ENCODE results near the gene IGSF21. TPM values are rescaled to one million over a fixed set of nuclear protein-coding genes. Genes with fewer than 3 reads are reported as not detected.

IGSF21 gene
- total RNA-seq, 1 experiment from 2014 or later, result not detected

DNA sequence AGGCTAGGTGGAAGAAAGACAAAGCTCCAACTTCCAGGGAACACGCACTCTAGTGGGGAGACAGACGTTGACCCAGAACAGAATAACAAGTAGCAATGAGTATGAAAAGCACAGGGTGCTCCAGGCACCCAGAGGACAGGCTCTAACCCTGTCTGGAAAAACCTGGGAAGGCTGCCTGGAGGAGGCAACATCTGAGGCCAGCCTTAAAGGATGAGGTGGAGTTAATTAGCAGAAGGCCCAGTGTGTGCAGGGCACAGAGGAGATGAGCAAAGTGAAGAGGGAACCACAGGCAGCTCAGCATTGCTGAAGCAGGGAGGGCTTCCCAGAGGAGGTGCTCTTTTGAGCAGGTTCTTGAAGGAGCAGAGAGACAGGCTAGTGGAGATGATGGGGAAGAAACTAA is 246.4 kb downstream of the IGSF21 start:
- BruUV-seq (replicated peaks), result no TSS peak
- no peak overlapping the region for H3K4me3 Mint-ChIP-seq (ENCODE audit: low read depth, unreplicated experiment)
- peaks cover 81% of the 10 kb centered on the region for H3K27me3 Mint-ChIP-seq (ENCODE audit: unreplicated experiment)
- no peaks in the 10 kb centered on the region for H3K4me1 Mint-ChIP-seq (ENCODE audit: low read depth, unreplicated experiment)
- CTCF ChIA-PET, result no interaction called here
- no peaks in the 10 kb centered on the region for H3K36me3 Mint-ChIP-seq (ENCODE audit: insufficient read depth, unreplicated experiment)
- intact Hi-C loops (cut with micrococcal nuclease; ENCODE audit: unreplicated experiment), result no loop called here
- TF ChIP-seq, protein P1, sequence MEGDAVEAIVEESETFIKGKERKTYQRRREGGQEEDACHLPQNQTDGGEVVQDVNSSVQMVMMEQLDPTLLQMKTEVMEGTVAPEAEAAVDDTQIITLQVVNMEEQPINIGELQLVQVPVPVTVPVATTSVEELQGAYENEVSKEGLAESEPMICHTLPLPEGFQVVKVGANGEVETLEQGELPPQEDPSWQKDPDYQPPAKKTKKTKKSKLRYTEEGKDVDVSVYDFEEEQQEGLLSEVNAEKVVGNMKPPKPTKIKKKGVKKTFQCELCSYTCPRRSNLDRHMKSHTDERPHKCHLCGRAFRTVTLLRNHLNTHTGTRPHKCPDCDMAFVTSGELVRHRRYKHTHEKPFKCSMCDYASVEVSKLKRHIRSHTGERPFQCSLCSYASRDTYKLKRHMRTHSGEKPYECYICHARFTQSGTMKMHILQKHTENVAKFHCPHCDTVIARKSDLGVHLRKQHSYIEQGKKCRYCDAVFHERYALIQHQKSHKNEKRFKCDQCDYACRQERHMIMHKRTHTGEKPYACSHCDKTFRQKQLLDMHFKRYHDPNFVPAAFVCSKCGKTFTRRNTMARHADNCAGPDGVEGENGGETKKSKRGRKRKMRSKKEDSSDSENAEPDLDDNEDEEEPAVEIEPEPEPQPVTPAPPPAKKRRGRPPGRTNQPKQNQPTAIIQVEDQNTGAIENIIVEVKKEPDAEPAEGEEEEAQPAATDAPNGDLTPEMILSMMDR (IDR thresholded peaks at IDR 0.05; ENCODE audit: unreplicated experiment), result no peak
- H3K9me3 Mint-ChIP-seq (ENCODE audit: low read depth, unreplicated experiment), result no peaks in the 10 kb centered on the region
- DNase-seq, result no peak
- no peak overlapping the region for H3K27ac Mint-ChIP-seq (ENCODE audit: unreplicated experiment)

DNA sequence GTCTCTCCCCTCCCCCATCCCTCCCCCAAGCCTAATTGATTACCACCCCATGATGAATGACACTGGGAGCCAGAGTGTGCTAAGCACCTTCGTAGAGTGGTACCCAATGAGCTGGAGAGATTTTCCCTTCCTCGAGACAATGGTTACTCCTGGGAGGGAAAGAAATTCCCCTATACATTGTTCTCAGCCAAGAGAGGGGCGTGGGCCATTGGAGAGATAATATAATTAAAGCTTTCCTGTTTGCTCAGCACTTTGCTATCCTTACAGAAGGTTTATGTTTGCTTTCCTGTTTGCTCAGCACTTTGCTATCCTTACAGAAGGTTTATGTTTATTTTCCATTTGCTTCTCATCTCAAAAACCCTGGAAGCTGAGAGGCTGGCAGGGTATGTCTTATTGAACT is 247.0 kb downstream of the IGSF21 start:
- Mint-ChIP-seq H3K27ac (ENCODE audit: unreplicated experiment) (no peak overlapping the region), H3K4me1 (ENCODE audit: low read depth, unreplicated experiment) (no peaks in the 10 kb centered on the region), H3K4me3 (ENCODE audit: low read depth, unreplicated experiment) (no peak overlapping the region), H3K27me3 (ENCODE audit: unreplicated experiment) (peaks cover 75% of the 10 kb centered on the region), H3K9me3 (ENCODE audit: low read depth, unreplicated experiment) (no peaks in the 10 kb centered on the region), H3K36me3 (ENCODE audit: insufficient read depth, unreplicated experiment) (no peaks in the 10 kb centered on the region)
- CTCF ChIA-PET, result no interaction called here
- no TSS peak for BruUV-seq (replicated peaks)
- intact Hi-C loops (cut with micrococcal nuclease; ENCODE audit: unreplicated experiment), result no loop called here
- TF ChIP-seq, protein P1 (IDR thresholded peaks at IDR 0.05; ENCODE audit: unreplicated experiment), result no peak
- DNase-seq, result no peak

GRCh38 chr1:18357622-18358230 is 250.1 kb downstream of the IGSF21 start:
- H3K4me3 Mint-ChIP-seq (ENCODE audit: low read depth, unreplicated experiment), result no peak overlapping the region
- intact Hi-C loops (cut with micrococcal nuclease; ENCODE audit: unreplicated experiment), result no loop called here
- no TSS peak for BruUV-seq (replicated peaks)
- TF ChIP-seq, protein P1 (IDR thresholded peaks at IDR 0.05; ENCODE audit: unreplicated experiment), result no peak
- no peaks in the 10 kb centered on the region for H3K9me3 Mint-ChIP-seq (ENCODE audit: low read depth, unreplicated experiment)
- no peak for DNase-seq
- CTCF ChIA-PET, result no interaction called here
- H3K27me3 Mint-ChIP-seq (ENCODE audit: unreplicated experiment), result peaks cover 76% of the 10 kb centered on the region
- H3K27ac Mint-ChIP-seq (ENCODE audit: unreplicated experiment), result no peak overlapping the region
- no peaks in the 10 kb centered on the region for H3K36me3 Mint-ChIP-seq (ENCODE audit: insufficient read depth, unreplicated experiment)
- H3K4me1 Mint-ChIP-seq (ENCODE audit: low read depth, unreplicated experiment), result no peaks in the 10 kb centered on the region

DNA sequence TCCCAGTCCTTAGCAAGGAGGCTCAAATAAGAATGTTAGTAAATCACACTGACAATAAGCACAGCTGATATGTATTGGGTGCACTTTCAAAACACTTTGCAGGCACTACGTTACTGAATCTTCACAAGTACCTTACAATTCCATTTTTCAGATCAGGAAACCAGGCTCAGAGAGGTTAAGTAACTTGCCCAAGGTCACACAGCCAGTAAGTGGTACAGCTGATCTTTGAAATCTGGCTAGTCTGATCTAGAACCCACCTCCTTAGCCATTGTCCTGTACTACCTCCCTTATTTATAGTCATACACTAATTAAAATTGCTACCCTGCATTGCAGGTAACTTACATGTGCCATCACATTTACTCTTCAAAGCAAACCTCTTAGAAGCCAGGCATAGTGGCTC is 251.0 kb downstream of the IGSF21 start:
- BruUV-seq (replicated peaks), result no TSS peak
- Mint-ChIP-seq H3K4me1 (ENCODE audit: low read depth, unreplicated experiment) (no peaks in the 10 kb centered on the region), H3K36me3 (ENCODE audit: insufficient read depth, unreplicated experiment) (no peaks in the 10 kb centered on the region), H3K27ac (ENCODE audit: unreplicated experiment) (no peak overlapping the region), H3K27me3 (ENCODE audit: unreplicated experiment) (peaks cover 77% of the 10 kb centered on the region), H3K4me3 (ENCODE audit: low read depth, unreplicated experiment) (no peak overlapping the region), H3K9me3 (ENCODE audit: low read depth, unreplicated experiment) (no peaks in the 10 kb centered on the region)
- DNase-seq, result no peak
- CTCF ChIA-PET, result no interaction called here
- TF ChIP-seq, protein P1 (IDR thresholded peaks at IDR 0.05; ENCODE audit: unreplicated experiment), result no peak
- intact Hi-C loops (cut with micrococcal nuclease; ENCODE audit: unreplicated experiment), result no loop called here
